Measurements from ENCODE around the gene GRIN2C. TPM values are rescaled to one million over a fixed set of nuclear protein-coding genes. Genes with fewer than 3 reads are reported as not detected.

Gene GRIN2C
- total and polyA plus RNA-seq, 9 of the 15 experiments (the other 6 are each of a cell fraction or from before 2014, with no cell fraction given), result under 0.01 to 0.33 (median 0.10) TPM; not detected in 2

GRCh38 chr17:74796866-74797265, 62.8 kb downstream of the GRIN2C start (continued):
- TF ChIP-seq, protein P1, sequence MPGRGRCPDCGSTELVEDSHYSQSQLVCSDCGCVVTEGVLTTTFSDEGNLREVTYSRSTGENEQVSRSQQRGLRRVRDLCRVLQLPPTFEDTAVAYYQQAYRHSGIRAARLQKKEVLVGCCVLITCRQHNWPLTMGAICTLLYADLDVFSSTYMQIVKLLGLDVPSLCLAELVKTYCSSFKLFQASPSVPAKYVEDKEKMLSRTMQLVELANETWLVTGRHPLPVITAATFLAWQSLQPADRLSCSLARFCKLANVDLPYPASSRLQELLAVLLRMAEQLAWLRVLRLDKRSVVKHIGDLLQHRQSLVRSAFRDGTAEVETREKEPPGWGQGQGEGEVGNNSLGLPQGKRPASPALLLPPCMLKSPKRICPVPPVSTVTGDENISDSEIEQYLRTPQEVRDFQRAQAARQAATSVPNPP (IDR thresholded peaks at IDR 0.05; ENCODE audit: borderline replicate concordance, insufficient read depth, insufficient read length), result no peak
- TF ChIP-seq TCF7 (IDR thresholded peaks at IDR 0.05; ENCODE audit: borderline replicate concordance) (no peak), ZNF184 (CRISPR knock-in tag; IDR thresholded peaks at IDR 0.05) (no peak), KHSRP (IDR thresholded peaks at IDR 0.05) (no peak), ZNF780A (CRISPR knock-in tag; IDR thresholded peaks at IDR 0.05) (no peak), TCF7L2 (IDR thresholded peaks at IDR 0.05; ENCODE audit: low read depth, low read length) (no peak), CCAR2 (IDR thresholded peaks at IDR 0.05; ENCODE audit: low read depth, low read length) (no peak)
- TF ChIP-seq, protein P2, sequence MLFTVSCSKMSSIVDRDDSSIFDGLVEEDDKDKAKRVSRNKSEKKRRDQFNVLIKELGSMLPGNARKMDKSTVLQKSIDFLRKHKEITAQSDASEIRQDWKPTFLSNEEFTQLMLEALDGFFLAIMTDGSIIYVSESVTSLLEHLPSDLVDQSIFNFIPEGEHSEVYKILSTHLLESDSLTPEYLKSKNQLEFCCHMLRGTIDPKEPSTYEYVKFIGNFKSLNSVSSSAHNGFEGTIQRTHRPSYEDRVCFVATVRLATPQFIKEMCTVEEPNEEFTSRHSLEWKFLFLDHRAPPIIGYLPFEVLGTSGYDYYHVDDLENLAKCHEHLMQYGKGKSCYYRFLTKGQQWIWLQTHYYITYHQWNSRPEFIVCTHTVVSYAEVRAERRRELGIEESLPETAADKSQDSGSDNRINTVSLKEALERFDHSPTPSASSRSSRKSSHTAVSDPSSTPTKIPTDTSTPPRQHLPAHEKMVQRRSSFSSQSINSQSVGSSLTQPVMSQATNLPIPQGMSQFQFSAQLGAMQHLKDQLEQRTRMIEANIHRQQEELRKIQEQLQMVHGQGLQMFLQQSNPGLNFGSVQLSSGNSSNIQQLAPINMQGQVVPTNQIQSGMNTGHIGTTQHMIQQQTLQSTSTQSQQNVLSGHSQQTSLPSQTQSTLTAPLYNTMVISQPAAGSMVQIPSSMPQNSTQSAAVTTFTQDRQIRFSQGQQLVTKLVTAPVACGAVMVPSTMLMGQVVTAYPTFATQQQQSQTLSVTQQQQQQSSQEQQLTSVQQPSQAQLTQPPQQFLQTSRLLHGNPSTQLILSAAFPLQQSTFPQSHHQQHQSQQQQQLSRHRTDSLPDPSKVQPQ (CRISPR knock-in tag; IDR thresholded peaks at IDR 0.05; ENCODE audit: borderline replicate concordance), result no peak

Measured in K562 (cell line).